ENCODE results near the gene NEK6. TPM values are rescaled to one million over a fixed set of nuclear protein-coding genes. Genes with fewer than 3 reads are reported as not detected.

NEK6 gene
- total and polyA plus RNA-seq, 2 of the 8 experiments (the other 6 are each of a cell fraction or from before 2014, with no cell fraction given) = 17.7 to 19.7 TPM

GRCh38 chr9:124352616-124353015 is 94.9 kb downstream of the NEK6 start:
- H3K9me3 ChIP-seq (ENCODE audit: insufficient read depth in 2 of 2, low read depth in 1 of 2, low read length in 1 of 2) = no peaks in the 10 kb centered on the region
- peaks cover 0 to 4% (median 0%) of the 10 kb centered on the region in 4 experiments; a peak in 1 of 7 replicates for H3K4me1 ChIP-seq (replicated peaks in 1 of 4; ENCODE audit: control insufficient read depth in 3 of 4, insufficient read depth in 4 of 4, low read length in 3 of 4)
- CTCF ChIA-PET (ENCODE audit: partially characterized antibody) = interaction anchor here (0.6 to 1.7 kb wide), 3 partner anchors 9 to 1795 kb away, joined by 3 to 4 read pairs (median 4); no protein-coding TSS in a partner anchor
- no peak overlapping the region for H3K56ac ChIP-seq (replicated peaks; ENCODE audit: insufficient read length, low read depth, low read length)
- peaks cover 9 to 40% (median 18%) of the 10 kb centered on the region in 4 experiments for H3K36me3 ChIP-seq (ENCODE audit: control insufficient read depth in 2 of 4, insufficient read depth in 4 of 4, low read length in 3 of 4)
- H3K4me2 ChIP-seq (ENCODE audit: insufficient read depth in 1 of 2, low read depth in 2 of 2, low read length in 2 of 2) = no peak overlapping the region
- no peaks in the 10 kb centered on the region for H3K27me3 ChIP-seq (replicated peaks in 1 of 4; ENCODE audit: control insufficient read depth in 3 of 4, extremely low read depth in 1 of 4, insufficient read depth in 3 of 4, low read length in 3 of 4)
- no peak overlapping the region for H3K9ac ChIP-seq (replicated peaks in 1 of 4; ENCODE audit: extremely low read depth in 1 of 4, low read depth in 3 of 4, low read length in 3 of 4)
- H2AFZ ChIP-seq (ENCODE audit: low read length) = no peak overlapping the region
- no peak overlapping the region for H3K14ac ChIP-seq (ENCODE audit: insufficient read length)
- H2BK5ac ChIP-seq (ENCODE audit: low read depth, low read length) = no peak overlapping the region
- POLR2A ChIA-PET (ENCODE audit: partially characterized antibody) = interaction anchor here (4.1 kb wide), 1 partner anchor 12 kb away, joined by 15 read pairs; no protein-coding TSS in a partner anchor
- H2BK20ac ChIP-seq (ENCODE audit: low read length) = no peak overlapping the region
- WGBS, 2 experiments (ENCODE audit: extremely low coverage in 1 of 2, insufficient coverage in 1 of 2, insufficient read length in 1 of 2, insufficient replicate concordance in 2 of 2, low coverage in 1 of 2, low lambda C conversion rate in 2 of 2, missing lambda C conversion rate in 1 of 2) = 89% methylated on average over 8 of the region's 8 CpGs; no CpG with 5 or more reads in 1 of the 2 experiments
- no peak overlapping the region for H3K23ac ChIP-seq (ENCODE audit: insufficient read length)
- H4K8ac ChIP-seq (ENCODE audit: extremely low read depth, insufficient read depth, low read length) = no peak overlapping the region
- H3K79me1 ChIP-seq (ENCODE audit: low read depth, low read length) = peaks cover 6% of the 10 kb centered on the region; the same call in 1 of the 2 replicates
- peaks cover 0 to 15% of the 10 kb centered on the region in 2 experiments; a peak in 2 of 4 replicates for H3K79me2 ChIP-seq (ENCODE audit: control insufficient read depth in 1 of 2, insufficient read depth in 2 of 2, low read length in 2 of 2)
- H4K5ac ChIP-seq (ENCODE audit: insufficient read length, low read depth, low read length) = no peak overlapping the region
- H3K23me2 ChIP-seq (ENCODE audit: low read depth, low read length) = no peaks in the 10 kb centered on the region
- FAIRE-seq = no peak
- H2AK5ac ChIP-seq (ENCODE audit: low read depth, low read length) = no peak overlapping the region
- no peak overlapping the region for H4K91ac ChIP-seq (replicated peaks; ENCODE audit: insufficient read length, low read length)
- no peak for DNase-seq (ENCODE audit: low read depth in 1 of 2, low spot score in 2 of 2)
- H2BK12ac ChIP-seq (ENCODE audit: low read depth, low read length) = no peak overlapping the region
- no peak overlapping the region for H3K4me3 ChIP-seq (ENCODE audit: extremely low read depth in 1 of 4, insufficient read depth in 2 of 4, low read depth in 3 of 4, low read length in 4 of 4)
- H2BK15ac ChIP-seq (ENCODE audit: low read length) = no peak overlapping the region
- peaks cover 6 to 18% of the 10 kb centered on the region in 2 experiments for H4K20me1 ChIP-seq (replicated peaks in 1 of 2; ENCODE audit: control insufficient read depth in 1 of 2, insufficient read depth in 2 of 2, low read length in 2 of 2)
- H3K18ac ChIP-seq (ENCODE audit: extremely low read depth, low read length) = no peak overlapping the region
- no peak overlapping the region for H3K4ac ChIP-seq (replicated peaks; ENCODE audit: insufficient read length, low read depth, low read length)
- no peak overlapping the region for H3K27ac ChIP-seq (ENCODE audit: low read depth, low read length)
- H2BK120ac ChIP-seq (replicated peaks; ENCODE audit: low read depth, low read length) = no peak overlapping the region
- TF ChIP-seq TAF7 (optimal IDR thresholded peaks at IDR 0.05; ENCODE audit: borderline replicate concordance, low read depth, low read length) (no peak), KDM5A (IDR thresholded peaks at IDR 0.05; ENCODE audit: low read length) (no peak)

All from H1 (cell line).